COLO829 (cell line): ENCODE measurements around the gene RPS14.
A peak's percentile ranks its signal among the peaks of the same experiment; 100 is the strongest.

Source experiments
- DNase-seq: peaks from one replicate; pipeline ENCODE4 v3.0.0; 2012; ENCODE audit warnings: low spot score

The RPS14 gene

GRCh38 chr5:150449517-150450339 lies at the start of gene RPS14:
RPS14 (minus strand) TSS chr5:150449739; CDS start chr5:150447733, 2,006 bp downstream.
- DNase-seq: peak; percentile 84

DNA sequence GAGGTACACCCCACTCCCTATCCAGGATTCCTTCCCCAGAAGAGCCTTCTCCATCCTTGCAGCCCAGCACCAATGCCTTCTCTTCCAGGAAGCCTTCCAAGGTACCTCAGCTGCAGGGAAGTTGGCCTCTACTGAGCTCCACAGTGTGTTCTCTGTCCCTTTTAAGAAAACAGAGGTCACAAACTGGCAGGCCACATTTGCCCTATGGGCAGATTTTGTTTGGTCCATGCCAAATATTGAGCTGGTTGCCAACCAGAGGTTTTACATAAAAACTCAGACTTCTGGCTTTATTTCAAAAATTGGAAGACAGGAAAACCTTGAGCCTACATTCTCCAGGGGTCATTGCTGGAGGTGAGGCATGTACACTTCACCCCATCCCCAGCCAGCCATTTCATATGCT lies 49.4 kb upstream of the RPS14 start:
- DNase-seq: no peak

DNA sequence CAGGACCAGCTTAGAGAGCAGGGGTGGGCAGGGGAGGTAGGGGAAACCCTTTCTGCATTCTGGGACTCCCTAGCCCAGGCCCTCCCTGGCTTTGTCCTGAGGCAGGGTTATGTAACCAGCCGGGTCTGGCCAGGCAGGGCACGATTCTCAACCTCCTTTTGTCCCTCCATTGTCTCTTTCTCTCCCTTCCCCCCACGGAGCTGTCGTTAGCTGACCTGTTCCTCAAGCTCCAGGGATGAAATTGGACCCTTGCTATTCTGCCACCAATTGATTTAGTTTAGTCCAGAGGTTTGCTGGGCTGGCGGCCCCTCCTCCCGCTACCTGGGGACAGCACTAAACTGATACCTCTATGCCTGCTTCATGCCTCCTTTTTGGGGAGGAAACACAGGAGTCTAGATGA lies 49.0 kb upstream of the RPS14 start:
- DNase-seq: no peak

DNA sequence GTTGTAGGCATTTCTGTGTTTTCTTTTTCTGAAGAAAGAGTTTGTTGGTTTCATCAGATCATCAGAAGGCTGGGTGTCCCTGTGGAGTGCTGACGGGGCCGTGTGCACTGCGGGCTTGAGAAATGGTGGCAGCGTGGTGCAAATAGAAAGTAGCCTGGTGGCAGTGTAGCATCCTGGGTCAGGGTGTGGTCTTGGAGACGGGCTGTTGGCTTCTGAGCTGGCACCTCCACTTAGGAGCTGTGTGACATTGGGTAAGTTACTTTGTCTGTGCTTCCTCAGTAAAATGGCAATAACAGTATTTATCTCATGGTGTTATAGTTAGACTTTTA lies 48.4 kb upstream of the RPS14 start:
- DNase-seq: no peak

DNA sequence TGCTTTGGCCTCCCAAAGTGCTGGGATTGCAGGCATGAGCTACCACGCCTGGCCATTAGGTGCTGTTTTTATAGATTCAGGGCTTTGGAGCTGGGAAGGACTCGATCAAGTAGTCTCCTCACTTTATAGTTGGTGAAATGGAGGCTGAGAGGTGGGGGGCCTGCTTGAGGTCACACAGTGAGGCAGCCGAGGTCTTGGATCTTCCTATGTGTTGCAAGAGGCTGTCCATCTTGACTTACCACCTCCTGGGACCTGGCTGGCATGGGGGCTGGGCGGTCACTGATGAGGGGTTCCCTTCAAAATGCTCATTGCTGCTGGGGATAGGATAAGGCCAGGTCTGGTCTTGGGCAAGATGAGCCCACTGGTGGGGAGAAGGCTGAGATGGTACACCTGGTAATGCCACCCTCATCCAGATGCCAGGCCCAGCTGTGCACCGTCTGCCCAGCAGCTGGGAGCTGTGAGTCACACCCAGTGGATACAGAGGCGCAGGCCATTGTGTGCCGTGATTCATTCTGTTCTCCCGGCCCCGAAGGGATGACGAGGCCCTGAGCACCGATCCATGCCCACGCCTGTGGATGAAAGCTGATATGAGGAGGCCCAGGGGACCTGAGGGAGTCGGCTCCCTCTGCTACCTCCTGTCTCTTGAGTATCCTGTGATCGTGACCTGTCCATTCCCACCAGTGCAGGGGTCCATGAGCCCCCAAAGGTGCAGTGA lies 47.9 kb upstream of the RPS14 start:
- peak; percentile 76 for DNase-seq

DNA sequence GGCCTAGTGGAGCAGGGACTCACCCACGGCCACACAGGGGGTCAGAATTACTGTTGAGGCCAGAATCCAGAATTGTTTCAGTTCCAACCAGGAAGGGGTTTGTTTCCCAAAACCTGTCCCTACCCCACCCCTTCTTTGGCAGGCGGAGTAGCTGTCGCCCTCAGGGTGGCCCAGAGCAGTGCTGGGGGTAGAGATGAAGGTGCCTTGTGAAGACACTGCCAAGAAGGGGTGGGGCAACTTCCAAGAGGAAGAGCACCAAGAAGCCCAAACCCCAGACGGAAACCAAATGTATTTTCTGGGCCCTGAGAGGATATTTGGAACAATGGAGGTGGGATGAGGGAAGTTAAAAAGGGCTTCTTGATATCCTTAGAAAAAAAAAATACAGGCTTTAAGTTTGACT lies 47.0 kb upstream of the RPS14 start:
- no peak for DNase-seq

GRCh38 chr5:150496098-150496497 lies 46.6 kb upstream of the RPS14 start:
- no peak for DNase-seq

DNA sequence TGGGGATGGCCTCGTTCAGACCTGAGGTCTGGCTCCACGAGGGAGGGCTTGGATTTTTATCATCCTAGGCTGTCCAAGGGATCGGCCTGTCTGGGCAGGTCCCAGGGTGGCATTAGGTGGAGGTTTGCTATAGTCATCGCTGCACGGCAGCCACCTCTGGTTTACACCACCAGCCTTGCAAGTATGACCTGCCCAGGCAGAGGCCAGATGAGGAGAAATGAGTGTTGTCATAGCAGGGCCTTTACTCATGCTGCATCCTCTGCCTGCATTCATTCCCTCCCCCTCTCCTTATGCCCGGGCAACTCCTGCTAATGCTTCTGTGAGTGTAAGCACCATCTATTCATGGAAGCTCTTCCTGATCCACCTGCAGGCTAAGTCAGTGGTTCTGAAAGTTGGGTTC lies 43.1 kb upstream of the RPS14 start:
- no peak for DNase-seq

DNA sequence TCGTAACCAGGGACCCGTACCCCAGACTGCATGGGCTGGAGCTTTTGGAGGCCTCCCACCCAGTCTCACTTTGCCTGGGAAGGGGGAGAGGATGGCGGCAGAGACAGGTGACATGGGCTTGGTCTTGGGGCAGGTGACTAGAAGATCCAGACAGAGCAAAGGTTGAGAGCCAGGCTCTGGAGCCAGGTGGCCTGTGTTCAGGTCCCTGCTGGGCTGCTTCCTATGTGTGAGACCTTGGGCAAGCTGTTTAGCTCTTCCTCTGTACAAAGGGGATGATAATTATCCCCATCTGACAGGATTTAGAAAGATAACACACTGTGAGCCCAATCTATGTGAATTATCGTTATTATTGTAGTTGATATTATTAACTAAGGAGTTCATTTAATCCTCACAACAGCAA lies 42.3 kb upstream of the RPS14 start:
- no peak for DNase-seq

GRCh38 chr5:150490754-150491153 lies 41.2 kb upstream of the RPS14 start:
- DNase-seq: no peak

DNA sequence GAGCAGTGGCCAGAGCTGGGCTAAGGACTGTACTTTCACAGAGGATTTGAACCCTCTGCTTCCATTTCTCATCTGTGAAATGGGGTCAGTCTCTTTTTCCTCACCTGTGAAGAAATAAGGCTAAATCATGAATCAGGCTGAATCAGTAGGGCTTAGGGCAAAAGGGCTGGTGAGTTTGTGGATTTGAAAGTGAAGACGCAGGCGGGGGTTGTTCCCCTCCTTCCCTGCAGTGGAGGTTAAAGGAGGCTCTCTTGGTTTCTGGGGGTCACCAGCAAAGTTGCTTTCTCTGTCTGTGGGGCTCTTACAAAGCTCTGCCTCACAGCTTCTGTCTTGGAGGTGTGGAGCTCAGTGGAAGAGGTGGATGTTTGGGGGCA lies 40.7 kb upstream of the RPS14 start:
- DNase-seq: no peak

GRCh38 chr5:150489360-150490295 lies 40.1 kb upstream of the RPS14 start:
- no peak for DNase-seq

DNA sequence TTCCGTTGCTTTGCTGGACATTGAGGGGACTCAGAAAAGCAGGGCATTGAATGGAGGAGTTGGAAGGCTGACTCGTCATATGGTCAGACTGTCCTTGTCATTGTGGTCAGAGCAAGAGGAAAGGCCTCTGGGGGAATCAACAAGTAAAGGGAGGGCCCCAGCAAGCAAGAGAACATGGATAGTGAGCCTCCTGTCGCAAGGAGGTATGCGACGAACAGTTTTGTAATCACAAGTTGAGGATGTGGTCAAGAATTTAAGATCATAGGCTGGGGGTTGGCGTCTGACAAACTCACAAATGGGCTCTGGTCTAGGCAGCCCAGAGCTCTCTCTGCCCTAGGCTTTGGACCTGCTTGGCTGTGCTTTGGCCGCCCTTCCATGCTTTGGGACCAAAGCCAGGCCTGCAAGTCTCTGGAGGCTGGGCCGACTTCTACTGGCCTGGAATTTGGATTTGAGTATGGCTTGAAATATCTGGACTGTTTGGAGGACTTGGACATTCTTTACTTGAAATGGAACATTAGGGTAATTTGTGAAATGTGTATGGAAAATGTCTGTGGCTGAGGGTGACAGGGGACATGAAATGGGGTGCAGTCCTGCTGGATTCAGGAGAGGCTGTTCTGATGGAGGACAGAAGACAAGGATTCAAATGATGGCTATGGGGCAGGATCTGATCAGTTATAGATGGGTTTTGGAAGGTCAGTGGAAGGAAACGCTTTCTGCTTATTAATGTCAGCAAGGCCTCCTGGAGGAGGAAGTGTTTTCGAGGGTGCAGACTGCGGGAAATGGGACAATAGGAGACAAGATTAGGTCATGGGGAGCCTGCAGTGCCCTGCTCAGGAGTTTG lies 39.2 kb upstream of the RPS14 start:
- no peak for DNase-seq

GRCh38 chr5:150487199-150488061 lies 37.9 kb upstream of the RPS14 start:
- DNase-seq: no peak

DNA sequence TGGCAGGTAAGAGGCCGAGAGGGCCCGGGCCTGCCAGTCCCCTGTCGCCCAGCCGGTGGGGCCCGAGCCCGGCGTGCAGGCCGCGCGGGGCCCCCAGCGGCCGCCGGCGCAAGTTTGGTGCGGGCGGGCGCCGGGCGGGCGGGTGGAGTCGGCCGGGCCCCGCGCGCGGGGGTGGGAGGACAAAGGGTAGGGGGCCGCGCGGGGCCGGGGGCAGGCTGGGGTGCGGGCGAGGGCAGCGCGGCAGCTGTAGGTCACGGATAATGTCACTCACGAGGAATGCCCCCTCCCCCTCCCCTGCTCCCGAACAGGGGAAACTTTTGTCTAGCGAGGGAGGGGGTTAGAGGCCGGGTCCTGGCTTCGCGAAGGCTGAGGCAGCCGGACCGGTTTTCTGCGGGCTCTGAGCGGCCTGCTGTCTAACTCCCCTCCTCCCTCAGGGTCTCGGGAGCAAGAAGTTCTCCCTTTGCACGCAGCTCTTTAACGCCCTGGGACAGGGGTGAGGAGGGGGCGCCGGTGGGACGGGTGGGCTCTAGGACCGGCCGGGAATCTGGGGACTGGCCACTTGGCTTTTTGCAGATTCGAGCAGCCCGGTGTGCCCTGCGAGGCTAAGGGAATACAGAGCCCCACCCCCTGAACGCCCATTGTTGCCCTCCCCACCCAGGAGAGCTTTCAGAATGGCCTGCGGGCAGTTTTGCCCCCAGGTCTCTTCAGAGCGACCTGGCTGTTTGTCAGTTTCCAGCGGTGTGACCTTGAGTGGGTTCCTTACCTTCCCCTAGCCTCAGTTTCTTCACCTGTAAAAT lies 37.1 kb upstream of the RPS14 start:
- no peak for DNase-seq

DNA sequence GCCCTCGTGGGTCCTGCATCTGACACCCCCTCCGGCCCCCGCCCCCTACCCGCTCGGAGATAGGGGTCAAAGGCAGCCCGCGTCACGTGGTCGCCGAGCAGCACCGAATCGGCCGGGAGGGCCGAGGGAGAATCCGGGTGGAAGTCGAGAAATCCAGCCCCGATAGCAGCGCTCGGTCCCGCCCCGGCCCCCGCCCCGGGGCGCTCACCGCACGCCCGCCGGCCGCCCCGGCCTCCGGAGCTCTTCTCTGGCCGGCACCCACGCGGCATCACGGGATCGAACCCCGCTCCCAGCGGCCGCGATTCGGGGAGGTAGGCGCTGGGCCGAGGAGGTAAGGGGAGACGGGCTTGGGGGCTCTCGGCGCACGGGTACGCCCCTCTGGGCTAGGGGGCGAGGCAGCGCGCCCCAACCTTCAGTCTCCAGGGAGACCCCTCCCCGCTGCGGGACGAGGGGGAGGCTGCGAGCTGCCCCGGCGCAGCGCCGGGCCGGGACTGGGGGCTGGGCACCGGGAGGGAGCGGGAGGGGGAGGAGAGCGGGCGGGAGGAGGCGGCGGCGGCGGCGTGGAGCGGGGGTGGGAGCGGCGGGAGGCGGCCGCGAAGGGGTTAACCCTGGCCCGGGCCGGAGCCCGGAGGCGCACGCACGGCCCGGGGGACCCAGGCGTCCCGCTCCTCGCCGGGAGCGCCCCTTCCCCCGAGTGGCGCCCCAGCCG lies 36.3 kb upstream of the RPS14 start:
- no peak for DNase-seq

- DNase-seq: no peak
Observed at GRCh38 chr5:150484964-150485692, 35.6 kb upstream of the RPS14 start.

- no peak for DNase-seq
Observed at GRCh38 chr5:150481972-150482406, 32.5 kb upstream of the RPS14 start.

DNA sequence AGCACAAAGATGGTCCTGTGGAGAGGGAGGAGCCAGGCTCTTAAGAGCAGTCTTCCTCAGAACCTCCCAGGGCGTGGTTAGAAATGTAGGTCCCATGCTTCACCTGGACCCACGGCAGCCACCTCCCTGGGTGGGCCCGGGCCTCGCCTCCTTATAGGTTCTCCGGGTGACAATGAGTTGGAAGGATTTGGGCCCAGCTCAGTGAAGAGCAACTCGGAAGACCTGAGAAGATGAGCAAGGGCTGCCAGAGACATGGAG lies 32.1 kb upstream of the RPS14 start:
- no peak for DNase-seq
